GM18517 (cell line): ENCODE measurements around the gene ZMIZ1.

ENCODE experiments used
- ATAC-seq: cut with Tn5 transposase; IDR thresholded peaks from one replicate; pipeline ENCODE4 v1.9.1; 2021; ENCODE audit warnings: mild to moderate bottlenecking, moderate library complexity; ENCODE audit not compliant: unreplicated experiment

Gene ZMIZ1

GRCh38 chr10:79222186-79222585 lies 153.4 kb downstream of the ZMIZ1 start:
- ATAC-seq = no peak

GRCh38 chr10:79223091-79224048 lies 154.6 kb downstream of the ZMIZ1 start:
- ATAC-seq = no peak

GRCh38 chr10:79224263-79224949 lies 155.6 kb downstream of the ZMIZ1 start:
- ATAC-seq = no peak

- ATAC-seq = no peak
Measured at GRCh38 chr10:79224992-79225391, 156.2 kb downstream of the ZMIZ1 start.

GRCh38 chr10:79226391-79227245 lies 157.9 kb downstream of the ZMIZ1 start:
- ATAC-seq = no peak

- ATAC-seq = no peak
Measured at GRCh38 chr10:79229071-79229541, 160.3 kb downstream of the ZMIZ1 start.

GRCh38 chr10:79229830-79230327 lies 161.1 kb downstream of the ZMIZ1 start:
- no peak for ATAC-seq

GRCh38 chr10:79230328-79230830 lies 161.6 kb downstream of the ZMIZ1 start:
- no peak for ATAC-seq

GRCh38 chr10:79230850-79231249 lies 162.1 kb downstream of the ZMIZ1 start:
- ATAC-seq = no peak

GRCh38 chr10:79231908-79232307 lies 163.1 kb downstream of the ZMIZ1 start:
- ATAC-seq = no peak

GRCh38 chr10:79232864-79233263 lies 164.1 kb downstream of the ZMIZ1 start:
- no peak for ATAC-seq

- ATAC-seq = no peak
Measured at GRCh38 chr10:79234391-79235315, 165.9 kb downstream of the ZMIZ1 start.

- ATAC-seq = no peak
Measured at GRCh38 chr10:79235765-79236432, 167.1 kb downstream of the ZMIZ1 start.

- ATAC-seq = no peak
Measured at GRCh38 chr10:79236433-79236765, 167.6 kb downstream of the ZMIZ1 start.

- no peak for ATAC-seq
Measured at GRCh38 chr10:79237454-79238157, 168.8 kb downstream of the ZMIZ1 start.

- no peak for ATAC-seq
Measured at GRCh38 chr10:79238158-79238520, 169.4 kb downstream of the ZMIZ1 start.

GRCh38 chr10:79238606-79239005 lies 169.8 kb downstream of the ZMIZ1 start:
- no peak for ATAC-seq

GRCh38 chr10:79239275-79239779 lies 170.6 kb downstream of the ZMIZ1 start:
- ATAC-seq = no peak
